Stimulated activated CD4-positive, alpha-beta T cell treated with anti-CD3 and anti-CD28 coated beads, TNF-alpha, amount 100 ng/mL, for 4 hours (primary cell): ENCODE data around the gene SLCO2A1.

Experiments
- DNase-seq, 3 experiments: peaks; one replicate each; pipeline ENCODE4 v3.0.0-alpha.2; 2020; ENCODE audit warnings: low read depth in 3 of 3

The SLCO2A1 gene

DNA sequence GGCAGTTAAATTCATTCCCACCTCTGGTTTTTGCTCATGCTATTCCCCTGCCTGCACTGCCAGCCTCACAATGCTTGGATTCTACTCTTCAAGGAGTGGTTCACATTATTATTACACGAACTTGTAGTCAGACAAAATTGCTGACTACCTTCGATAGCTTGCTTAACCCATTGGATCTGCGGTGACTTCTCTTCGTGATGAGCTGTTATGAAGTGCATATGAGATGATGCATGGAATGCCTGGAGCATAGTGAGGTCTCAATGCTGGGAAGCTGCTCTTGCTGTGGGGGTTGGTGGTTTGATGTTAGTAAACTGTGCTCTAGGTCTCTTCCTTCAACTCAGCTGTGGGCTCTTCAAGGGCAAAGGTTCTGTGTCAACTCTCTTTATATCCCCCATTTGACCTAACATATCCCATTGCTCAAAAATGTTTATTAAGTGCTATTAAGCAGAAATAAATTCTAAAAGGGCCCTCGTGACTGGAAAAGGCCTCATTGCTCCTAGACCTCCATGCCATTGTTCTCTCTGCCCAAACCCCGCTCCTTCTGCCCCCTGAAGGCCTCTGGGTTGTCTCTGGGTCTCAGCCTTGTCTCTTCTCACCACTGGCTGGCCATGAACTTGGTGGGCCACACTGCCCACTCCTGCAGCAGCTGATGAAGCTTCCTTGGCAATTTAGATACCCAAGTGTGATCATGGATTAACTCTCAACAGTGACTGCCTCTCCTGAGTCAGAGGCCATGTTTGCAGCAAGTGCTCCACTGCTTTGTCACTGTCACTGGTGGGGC is 4.5 kb upstream of the SLCO2A1 start:
- no peak for DNase-seq

GRCh38 chr3:134033315-134033996 is 3.7 kb upstream of the SLCO2A1 start:
- no peak for DNase-seq

DNA sequence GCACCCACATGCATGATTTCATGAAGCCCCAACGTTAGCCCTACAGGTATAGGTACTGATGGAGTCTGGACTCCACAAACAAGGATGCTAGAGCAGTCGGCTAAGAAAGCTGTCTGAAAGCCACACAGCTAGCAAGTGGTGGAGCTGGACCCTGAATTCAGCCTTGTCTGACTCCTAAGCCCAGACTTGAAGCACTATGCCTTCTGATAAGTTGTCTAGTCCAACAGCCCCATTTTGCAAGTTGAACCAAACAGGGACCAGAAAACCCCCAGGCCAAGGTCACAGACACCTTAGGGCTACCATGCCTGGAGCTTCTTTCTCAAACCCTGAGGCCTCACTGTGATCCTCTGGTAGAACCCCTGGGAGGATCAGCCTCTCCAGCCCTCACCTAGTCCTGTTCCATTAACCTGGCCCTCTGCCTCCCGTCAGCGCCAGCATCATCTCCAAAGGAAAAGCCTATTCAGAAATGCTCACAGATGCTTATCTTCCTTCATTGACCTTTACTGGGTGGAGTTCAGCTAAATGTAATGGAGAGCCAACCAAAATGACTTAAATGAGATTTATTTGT is 1.7 kb upstream of the SLCO2A1 start:
- DNase-seq, result no peak

DNA sequence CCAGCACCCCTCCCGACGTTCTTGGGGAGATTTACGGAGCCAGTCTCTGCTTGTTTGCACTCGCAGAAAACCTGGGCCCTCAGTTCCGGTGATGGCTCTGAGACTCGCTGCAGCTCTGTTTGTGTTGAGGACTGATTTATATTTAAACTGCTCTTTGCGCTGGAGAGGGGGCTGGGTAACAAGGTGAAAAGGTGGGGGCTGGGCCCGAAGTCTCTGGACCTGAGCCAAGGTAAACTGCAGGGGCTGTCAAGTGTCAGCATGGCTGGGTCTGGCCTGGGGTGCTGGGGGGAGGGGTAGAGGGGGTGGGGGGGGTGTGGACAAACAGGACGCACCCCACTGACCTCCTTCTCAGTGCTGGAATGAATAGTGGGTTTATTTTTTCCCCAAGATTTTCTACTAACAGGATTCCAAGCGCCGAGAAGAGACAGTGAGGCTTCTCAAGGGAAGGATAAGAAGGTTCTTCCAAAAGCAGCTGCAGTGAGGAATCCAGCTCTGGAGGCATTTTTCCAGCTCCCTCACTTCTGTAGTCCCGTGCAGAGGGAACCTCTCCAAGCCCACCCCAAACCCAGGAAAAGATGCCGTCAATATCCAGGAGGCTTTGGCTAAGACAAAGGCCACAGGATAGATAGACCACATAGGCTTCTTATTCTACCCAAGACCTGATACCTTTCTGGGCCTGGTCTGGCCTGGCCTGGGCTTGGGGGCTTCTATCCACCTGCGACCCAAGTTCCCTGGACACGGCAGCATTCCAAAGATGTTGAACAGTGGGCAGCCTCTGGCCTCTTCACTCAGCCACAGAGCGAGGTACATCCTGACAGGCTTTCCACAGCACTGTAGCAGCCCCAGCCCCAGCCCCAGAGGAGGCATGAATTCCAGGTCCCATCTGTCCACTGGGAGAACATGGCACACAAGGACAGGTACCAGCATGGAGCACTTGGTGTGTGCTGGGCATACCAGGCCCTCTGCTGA is 938 bp upstream of the SLCO2A1 start:
- no peak for DNase-seq

DNA sequence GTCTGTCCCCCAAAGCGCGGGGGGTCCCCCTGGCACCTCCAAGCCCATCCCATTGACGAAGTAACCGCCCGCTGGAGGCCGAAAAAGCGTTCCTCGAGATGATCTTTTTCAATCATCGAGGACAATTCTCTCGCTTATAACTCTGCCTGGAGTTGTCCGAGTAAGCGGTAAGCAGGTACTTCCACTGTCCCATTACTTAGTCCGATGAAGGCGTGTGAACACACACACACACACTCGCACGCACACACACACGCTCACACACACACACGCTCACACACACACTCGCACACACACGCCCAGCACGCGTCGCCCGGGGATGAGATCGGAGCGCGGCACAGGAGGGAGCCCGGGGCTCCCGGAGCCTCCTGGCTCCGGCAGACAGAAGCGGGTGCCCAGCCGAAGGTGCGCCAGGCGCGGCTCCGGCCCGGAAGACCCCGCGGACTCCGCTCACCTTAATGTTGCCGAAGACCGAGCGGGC is 430 bp downstream of the SLCO2A1 start:
- no peak for DNase-seq

DNA sequence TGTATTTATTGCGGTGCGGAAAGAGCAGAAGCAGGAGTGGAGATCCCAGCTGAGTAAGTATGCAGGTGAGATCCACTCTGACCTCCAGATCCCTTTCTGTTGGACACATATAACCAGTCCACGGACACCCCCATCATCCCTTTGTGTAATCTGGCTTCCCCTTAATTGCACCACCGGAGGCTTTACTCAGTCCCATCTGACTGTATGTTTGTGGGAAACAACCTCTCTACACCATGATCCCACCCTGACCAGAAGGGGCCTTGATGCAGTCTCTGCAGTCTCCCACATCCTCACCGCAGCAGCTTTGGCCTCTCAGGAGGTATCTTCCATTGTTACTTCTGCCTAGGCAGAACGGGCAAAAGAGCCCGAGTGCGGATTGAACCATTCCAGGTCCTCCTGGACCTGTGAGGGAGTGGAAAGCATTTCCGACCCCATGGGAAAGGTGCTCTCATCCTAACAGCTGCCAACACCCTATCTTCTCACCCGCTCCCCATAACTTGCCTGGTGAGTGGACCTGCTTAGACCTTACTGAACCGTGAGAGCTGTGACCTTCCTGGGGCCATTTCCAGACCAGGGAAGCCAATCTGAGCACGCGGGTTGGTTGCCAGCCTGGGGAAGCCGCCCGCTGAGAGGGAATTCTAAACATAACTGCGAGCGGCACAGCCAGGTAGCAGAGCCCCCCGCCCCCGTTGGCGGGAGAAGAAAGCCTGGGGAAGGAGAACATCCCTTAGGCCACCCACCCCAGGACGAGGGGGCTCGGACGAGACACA is 1.1 kb downstream of the SLCO2A1 start:
- DNase-seq, result no peak

DNA sequence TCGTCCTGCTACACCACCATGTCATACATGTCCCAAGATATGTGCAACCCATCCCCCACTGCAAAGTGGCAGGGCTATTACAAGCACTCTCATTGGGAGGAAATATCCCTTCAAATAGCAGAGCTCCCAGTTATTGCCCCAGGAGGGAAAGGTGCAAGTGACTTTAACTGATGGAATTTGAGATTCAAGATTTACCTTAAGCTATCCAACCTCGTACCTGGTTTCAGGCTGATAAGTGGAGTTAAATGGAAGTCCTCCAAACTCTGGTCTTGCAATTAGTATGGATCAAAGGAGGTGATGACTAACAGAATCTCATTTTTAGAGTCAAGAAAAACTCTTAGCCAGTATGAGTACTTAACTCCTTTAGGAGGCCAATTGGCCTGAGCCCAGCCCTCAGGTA is 2.1 kb downstream of the SLCO2A1 start:
- DNase-seq, result no peak

- DNase-seq, result no peak
Observed at GRCh38 chr3:134020135-134020680, 9.5 kb downstream of the SLCO2A1 start.

- DNase-seq, result no peak
Observed at GRCh38 chr3:134018850-134019249, 10.9 kb downstream of the SLCO2A1 start.

GRCh38 chr3:134018406-134018805 is 11.3 kb downstream of the SLCO2A1 start:
- DNase-seq, result no peak

DNA sequence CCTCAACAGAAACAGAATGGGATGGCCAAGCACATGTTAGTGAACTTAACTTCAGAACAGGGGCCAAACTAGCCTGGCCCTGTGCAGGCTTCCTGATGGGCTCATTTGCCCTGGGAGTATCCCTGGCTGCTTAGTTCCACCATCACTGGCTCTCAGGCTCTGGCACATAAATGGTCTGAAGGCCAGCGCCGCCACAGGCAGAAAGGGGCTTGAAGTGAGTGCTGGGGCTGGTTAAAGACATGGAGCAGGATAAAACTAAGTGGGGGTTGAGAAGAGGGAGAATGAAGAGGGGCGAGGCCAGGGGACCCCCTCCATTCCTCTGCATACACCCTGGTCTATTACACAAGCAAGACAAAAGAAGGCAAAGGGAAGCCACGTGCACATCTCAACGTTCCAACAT is 12.2 kb downstream of the SLCO2A1 start:
- DNase-seq, result no peak

DNA sequence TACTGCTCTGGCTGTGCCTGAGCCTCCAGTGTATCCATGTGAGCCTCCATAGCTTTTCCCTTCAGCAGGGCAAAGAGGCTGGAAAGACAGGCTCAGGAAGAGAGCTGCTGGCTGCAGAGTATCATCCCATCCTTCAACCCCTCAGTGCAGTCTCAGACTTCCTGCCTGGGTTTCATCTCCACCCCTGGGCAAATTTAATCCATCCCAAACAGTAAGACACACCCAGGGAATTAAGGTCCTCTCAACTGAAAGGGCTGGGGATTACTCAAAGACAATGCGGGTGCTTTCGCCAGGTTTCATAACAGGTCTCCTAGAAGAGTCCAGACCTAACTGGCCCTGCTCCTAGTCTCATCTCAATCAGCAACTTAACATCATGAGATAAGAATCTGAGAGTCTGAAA is 15.5 kb downstream of the SLCO2A1 start:
- DNase-seq, result no peak

DNA sequence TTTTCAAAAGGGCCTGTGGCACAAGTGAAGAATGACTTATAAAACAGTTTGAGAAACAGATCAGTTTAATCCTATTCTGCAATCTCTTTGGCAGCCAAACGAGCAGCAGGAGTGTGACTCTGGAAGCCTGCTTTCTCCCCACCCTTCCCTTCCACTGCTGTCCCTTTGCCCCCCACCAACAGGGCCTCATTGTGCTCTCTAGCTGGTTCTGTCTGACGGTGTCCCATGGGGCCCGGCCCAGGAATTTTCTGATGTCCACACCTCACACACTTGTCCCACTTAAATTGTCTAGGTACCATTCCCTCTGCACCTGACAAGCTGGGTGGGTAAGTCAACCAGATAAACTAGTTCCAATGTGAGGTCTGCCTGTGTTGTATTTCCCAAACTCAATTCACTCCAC is 16.4 kb downstream of the SLCO2A1 start:
- DNase-seq, result no peak

- DNase-seq, result no peak
Observed at GRCh38 chr3:134009345-134010000, 20.3 kb downstream of the SLCO2A1 start.

- no peak for DNase-seq
Observed at GRCh38 chr3:134008630-134009156, 21.0 kb downstream of the SLCO2A1 start.

- DNase-seq, result no peak
Observed at GRCh38 chr3:134007819-134008218, 21.9 kb downstream of the SLCO2A1 start.

GRCh38 chr3:134004841-134005240 is 24.9 kb downstream of the SLCO2A1 start:
- DNase-seq, result no peak

GRCh38 chr3:134003066-134003465 is 26.7 kb downstream of the SLCO2A1 start:
- no peak for DNase-seq

DNA sequence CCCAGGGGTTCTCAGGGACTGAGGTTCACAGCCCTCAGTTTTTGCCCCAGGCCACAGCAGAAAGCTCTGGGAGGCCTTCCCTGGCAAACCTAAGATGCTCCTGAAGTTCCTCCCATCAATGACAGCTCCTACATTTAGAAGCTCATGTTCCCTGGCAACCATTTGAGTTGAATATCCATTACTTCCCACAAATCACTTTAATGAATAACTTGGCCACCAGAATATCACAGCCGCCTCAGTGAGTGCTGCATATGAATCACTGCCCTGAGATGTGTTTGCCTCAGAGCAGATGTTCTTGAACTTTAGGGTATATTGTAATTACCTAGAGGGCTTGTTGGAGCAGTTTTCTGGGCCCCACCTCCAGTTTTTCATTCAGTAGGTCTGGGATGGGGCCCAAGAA is 27.4 kb downstream of the SLCO2A1 start:
- DNase-seq, result no peak

DNA sequence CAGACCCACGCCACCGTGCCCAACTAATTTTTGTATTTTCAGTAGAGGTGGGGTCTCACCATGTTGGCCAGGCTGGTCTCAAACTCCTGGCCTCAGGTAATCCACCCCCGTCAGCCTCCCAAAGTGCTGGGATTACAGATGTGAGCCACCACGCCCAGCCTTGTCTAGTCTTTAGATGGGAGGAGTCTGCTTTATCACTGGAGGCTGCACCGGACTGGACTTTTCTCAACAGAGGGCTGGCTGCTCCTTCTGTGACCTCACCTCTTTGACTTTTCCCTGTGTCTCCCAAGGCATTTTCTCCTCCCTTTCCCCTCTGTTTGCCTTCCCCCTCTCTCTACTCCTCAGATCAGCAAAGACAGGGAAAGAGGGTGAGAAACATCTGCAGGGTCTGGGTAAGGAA is 28.5 kb downstream of the SLCO2A1 start:
- no peak for DNase-seq
